Transverse colon (tissue), 4 donors: Measurements from ENCODE around the gene SHF. TPM values are rescaled to one million over a fixed set of nuclear protein-coding genes. Genes with fewer than 3 reads are reported as not detected.

Source experiments
- DNase-seq: peaks from one replicate; pipeline ENCODE4 v3.0.0-alpha.2; 2019
- H3K27ac ChIP-seq, 4 donors: fragments of 200-600 bp; sonication (generic); 2 replicates each; pipeline ENCODE4 v1.5.1; 2016 to 2018; ENCODE audit warnings: inconsistent platforms in 4 of 4
- H3K27me3 ChIP-seq: fragments of 200-600 bp; sonication (generic); 2 replicates; pipeline ENCODE4 v1.5.1; 2017; ENCODE audit warnings: inconsistent platforms
- H3K36me3 ChIP-seq, 4 donors: fragments of 200-600 bp; sonication (generic); 2 replicates each; pipeline ENCODE4 v1.5.1; 2017 to 2019; ENCODE audit warnings: inconsistent platforms in 4 of 4
- H3K4me1 ChIP-seq, 4 donors: fragments of 200-600 bp; sonication (generic); 2 replicates each; pipeline ENCODE4 v1.5.1; 2017 to 2020; ENCODE audit warnings: inconsistent platforms in 4 of 4
- H3K4me3 ChIP-seq, 4 donors: fragments of 200-600 bp; sonication (generic); 1 replicate in 1 of 4; 2 replicates in 3 of 4; pipeline versions ENCODE4 v1.5.1 to v1.6.1; 2017 to 2019; ENCODE audit warnings: inconsistent platforms in 4 of 4
- H3K9me3 ChIP-seq, 2 donors: fragments of 200-600 bp; sonication (generic); 2 replicates each; pipeline ENCODE4 v1.5.1; 2017 to 2019; ENCODE audit warnings: inconsistent platforms in 2 of 2
- EP300 ChIP-seq: sonication (generic); formaldehyde crosslinking; IDR thresholded peaks from one replicate; pipeline ENCODE4 v1.6.1; 2017; ENCODE audit warnings: antibody characterized with exemption, low read depth
- POLR2A ChIP-seq: fragments of 450-650 bp; IDR thresholded peaks from one replicate; pipeline ENCODE4 v1.6.1; 2016; ENCODE audit warnings: antibody characterized with exemption, mild to moderate bottlenecking, moderate library complexity
- POLR2AphosphoS5 ChIP-seq, 3 donors: sonication (generic); formaldehyde crosslinking; IDR thresholded peaks; one replicate each; pipeline ENCODE4 v1.6.1; 2016; ENCODE audit warnings: antibody characterized with exemption in 3 of 3
- WGBS, 2 donors: methylation state at CpG; one replicate each; pipeline ENCODE4 v1.1.5; 2018; ENCODE audit warnings: low coverage in 1 of 2; 5-methylcytosine and 5-hydroxymethylcytosine counted together
- in situ Hi-C, 4 donors: fragments of 200-750 bp; cut with MboI; loops; one replicate each; pipeline versions ENCODE4 v1.15.0 to v1.15.1; 2017; ENCODE audit warnings: low sequenced_read_pairs in 3 of 4, low pct_ligation_motif_present in 1 of 4, low pct_unique_long_range_greater_than_20kb in 1 of 4
- intact Hi-C: fragments of 100-400 bp; cut with DNase I; formaldehyde crosslinking; loops from one replicate; pipeline ENCODE4 v1.15.1; 2023; ENCODE audit warnings: low total_unique reads
- total RNA-seq, 4 donors: library from RNA; depleted of rRNA; stranded (reverse); fragments of >200 nt; gene quantifications; one replicate each; pipeline ENCODE4 v1.1.0, GENCODE V29; 2016
- TF ChIP-seq, protein P1 (sequence below), 5 experiments: fragments of 200-600 bp in 3 of 5; fragments of 450-650 bp in 2 of 5; sonication (generic) in 3 of 5; IDR thresholded peaks; 1 replicate in 2 of 5; 2 replicates in 3 of 5; pipeline ENCODE4 v1.5.1; 2016 to 2017; ENCODE audit warnings: antibody characterized with exemption in 5 of 5, inconsistent platforms in 3 of 5, mild to moderate bottlenecking in 2 of 5, moderate library complexity in 1 of 5

The SHF gene
- total RNA-seq, 4 donors from 2014 or later: 3.7 to 9.8 (median 7.4) TPM; not detected in 1

DNA sequence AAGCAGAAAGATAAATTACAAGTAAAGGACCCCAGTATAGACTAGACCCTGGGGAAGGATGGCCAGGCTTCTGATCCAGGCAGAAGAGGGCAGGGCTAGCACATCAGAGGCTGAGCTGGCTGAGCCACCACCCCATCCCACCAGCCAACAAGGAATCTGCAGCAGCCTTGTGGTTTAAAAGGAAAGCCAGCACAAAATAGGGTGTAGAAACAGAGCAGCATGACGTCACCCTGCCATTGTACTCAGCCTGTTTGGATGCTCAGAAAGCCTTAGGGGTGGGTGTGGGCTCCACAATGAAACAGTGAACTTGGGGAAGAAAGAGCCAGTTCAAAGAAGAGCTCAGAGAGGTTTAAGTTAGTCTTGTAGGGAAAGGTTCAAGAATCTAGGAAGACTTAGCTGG, 29.8 kb downstream of the SHF start:
- H3K27ac ChIP-seq: no peak overlapping the region
- TF ChIP-seq POLR2A (no peak), POLR2AphosphoS5 (IDR thresholded peaks at IDR 0.05) (no peak), EP300 (no peak)
- TF ChIP-seq, protein P1, sequence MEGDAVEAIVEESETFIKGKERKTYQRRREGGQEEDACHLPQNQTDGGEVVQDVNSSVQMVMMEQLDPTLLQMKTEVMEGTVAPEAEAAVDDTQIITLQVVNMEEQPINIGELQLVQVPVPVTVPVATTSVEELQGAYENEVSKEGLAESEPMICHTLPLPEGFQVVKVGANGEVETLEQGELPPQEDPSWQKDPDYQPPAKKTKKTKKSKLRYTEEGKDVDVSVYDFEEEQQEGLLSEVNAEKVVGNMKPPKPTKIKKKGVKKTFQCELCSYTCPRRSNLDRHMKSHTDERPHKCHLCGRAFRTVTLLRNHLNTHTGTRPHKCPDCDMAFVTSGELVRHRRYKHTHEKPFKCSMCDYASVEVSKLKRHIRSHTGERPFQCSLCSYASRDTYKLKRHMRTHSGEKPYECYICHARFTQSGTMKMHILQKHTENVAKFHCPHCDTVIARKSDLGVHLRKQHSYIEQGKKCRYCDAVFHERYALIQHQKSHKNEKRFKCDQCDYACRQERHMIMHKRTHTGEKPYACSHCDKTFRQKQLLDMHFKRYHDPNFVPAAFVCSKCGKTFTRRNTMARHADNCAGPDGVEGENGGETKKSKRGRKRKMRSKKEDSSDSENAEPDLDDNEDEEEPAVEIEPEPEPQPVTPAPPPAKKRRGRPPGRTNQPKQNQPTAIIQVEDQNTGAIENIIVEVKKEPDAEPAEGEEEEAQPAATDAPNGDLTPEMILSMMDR (IDR thresholded peaks at IDR 0.05): no peak
- H3K27me3 ChIP-seq: no peaks in the 10 kb centered on the region
- H3K36me3 ChIP-seq: no peaks in the 10 kb centered on the region
- no peak for DNase-seq
- intact Hi-C loops (no loop called here), in situ Hi-C loops (loop anchor here in 2 of 4 donors (25.0 kb wide), 2 partner anchors 229 to 454 kb away; partner anchors contain the start of gene GATM (in 1 of the 2))
- 67 to 76% methylated on average over 1 of the region's 1 CpG for whole genome bisulfite sequencing, 2 donors
- H3K4me1 ChIP-seq: peaks cover 0 to 5% (median 2%) of the 10 kb centered on the region in 4 donors
- no peaks in the 10 kb centered on the region for H3K9me3 ChIP-seq
- H3K4me3 ChIP-seq: no peak overlapping the region

DNA sequence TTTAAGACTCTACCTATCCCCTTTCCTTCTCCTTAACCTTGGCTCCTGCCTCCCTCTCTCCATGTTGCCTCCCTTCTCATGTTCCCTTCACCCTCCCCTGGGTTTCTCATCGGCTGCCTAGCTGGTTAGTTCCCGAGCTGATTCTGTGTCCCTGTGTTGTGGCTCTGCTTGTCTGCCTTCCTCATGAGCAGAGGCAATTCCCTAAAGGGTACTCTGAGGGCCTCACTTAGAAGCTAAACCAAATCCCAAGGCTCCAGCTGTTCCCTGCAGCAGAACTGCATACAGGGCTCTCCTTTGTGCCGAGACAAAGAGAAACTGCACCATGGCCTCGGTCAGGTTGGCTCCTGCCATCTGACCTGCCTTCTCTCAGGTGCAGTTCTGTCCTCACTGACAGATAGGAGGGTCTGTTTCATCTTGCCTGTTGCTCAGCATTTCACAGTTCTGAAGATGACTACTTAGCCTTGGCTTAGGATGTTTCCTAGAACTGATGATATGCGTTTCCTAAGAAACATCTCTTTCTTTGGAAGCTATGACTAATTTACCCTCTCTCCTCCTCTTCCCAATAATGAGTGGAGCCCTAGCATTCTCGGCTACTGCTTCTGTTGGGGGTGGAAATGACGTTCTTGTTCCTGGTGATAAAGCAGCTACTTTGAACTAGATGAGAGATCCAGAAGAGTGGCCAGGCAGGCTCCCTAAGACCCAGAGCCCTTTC, 30.9 kb downstream of the SHF start:
- Histone ChIP-seq H3K36me3 (no peaks in the 10 kb centered on the region), H3K27ac (no peak overlapping the region), H3K4me1 (no peaks in the 10 kb centered on the region), H3K9me3 (no peaks in the 10 kb centered on the region), H3K27me3 (no peaks in the 10 kb centered on the region), H3K4me3 (no peak overlapping the region)
- TF ChIP-seq, protein P1 (IDR thresholded peaks at IDR 0.05): no peak
- TF ChIP-seq POLR2AphosphoS5 (IDR thresholded peaks at IDR 0.05) (no peak), EP300 (no peak), POLR2A (no peak)
- 70 to 87% methylated on average over 4 to 7 of the region's 7 CpGs for WGBS, 2 donors
- intact Hi-C loops: loop anchor here (1.0 kb wide), 1 partner anchor 11 kb away; no protein-coding TSS in a partner anchor
- no peak for DNase-seq
- in situ Hi-C loops: loop anchor here in 2 of 4 donors (25.0 kb wide), 2 partner anchors 230 to 455 kb away; partner anchors contain the start of gene GATM (in 1 of the 2)

DNA sequence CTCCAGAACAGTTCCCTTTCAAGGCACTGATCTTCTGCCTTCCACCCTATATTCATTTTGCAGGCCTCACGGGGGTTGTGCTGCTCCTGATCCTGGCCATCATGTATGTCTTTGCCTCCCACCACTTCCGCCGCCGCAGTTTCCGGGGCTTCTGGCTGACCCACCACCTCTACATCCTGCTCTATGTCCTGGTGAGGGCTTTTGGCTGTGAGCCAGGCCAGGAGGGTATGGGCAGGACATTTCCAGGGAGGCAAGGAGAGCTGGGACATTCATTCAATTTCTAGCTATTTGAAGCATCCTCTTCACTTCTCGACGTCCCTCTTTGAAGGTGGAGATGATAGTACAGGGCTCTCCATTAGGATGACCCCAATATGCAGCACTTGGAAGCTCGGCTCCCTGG, 32.0 kb downstream of the SHF start:
- H3K36me3 ChIP-seq: no peaks in the 10 kb centered on the region
- WGBS, 2 donors: 79% methylated on average over 8 of the region's 8 CpGs; no CpG with 5 or more reads in 1 of the 2 donors
- H3K9me3 ChIP-seq: no peaks in the 10 kb centered on the region
- H3K4me1 ChIP-seq: no peaks in the 10 kb centered on the region
- intact Hi-C loops: loop anchor here (1.0 kb wide), 1 partner anchor 9 kb away; no protein-coding TSS in a partner anchor
- no peak for DNase-seq
- no peak overlapping the region for H3K4me3 ChIP-seq
- no peak for TF ChIP-seq EP300
- TF ChIP-seq, protein P1 (IDR thresholded peaks at IDR 0.05): no peak
- TF ChIP-seq POLR2A: no peak
- no peaks in the 10 kb centered on the region for H3K27me3 ChIP-seq
- no peak overlapping the region for H3K27ac ChIP-seq
- in situ Hi-C loops: loop anchor here in 2 of 4 donors (25.0 kb wide), 2 partner anchors 232 to 457 kb away; partner anchors contain the start of gene GATM (in 1 of the 2)

DNA sequence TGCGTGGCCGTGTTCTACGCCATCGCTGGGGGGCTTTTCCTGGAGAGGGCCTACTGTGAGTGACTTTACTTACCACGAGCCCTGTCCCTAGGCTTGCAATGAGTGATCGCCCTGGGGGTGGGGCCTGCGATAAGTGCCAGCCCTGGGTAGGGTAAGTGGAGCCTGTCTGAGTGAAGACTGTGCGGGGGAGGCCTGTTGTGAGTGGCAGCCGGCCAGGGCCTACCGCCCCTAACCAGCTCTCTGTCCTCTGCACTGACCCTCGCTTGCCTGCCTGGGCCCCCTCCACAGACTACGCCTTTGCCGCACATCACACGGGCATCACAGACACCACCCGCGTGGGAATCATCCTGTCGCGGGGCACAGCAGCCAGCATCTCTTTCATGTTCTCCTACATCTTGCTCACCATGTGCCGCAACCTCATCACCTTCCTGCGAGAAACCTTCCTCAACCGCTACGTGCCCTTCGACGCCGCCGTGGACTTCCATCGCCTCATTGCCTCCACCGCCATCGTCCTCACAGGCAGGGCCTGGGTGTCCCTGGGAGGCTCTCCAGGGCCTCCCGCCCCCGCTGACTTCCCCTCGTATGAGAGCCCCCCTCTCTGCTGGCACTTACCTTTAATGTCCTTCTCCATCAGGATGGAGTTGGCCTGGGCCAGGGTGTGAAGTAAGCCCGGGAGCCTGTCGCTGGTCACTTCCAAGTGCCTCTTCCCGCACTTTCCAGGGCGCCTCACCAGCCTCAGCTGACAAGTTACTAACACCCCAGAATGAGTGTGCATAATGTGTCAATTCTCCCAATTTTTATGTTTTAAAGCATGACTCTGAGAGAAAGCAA, 35.6 kb downstream of the SHF start:
- Histone ChIP-seq H3K4me3 (no peak overlapping the region), H3K27ac (no peak overlapping the region), H3K4me1 (no peaks in the 10 kb centered on the region), H3K9me3 (no peaks in the 10 kb centered on the region), H3K27me3 (no peaks in the 10 kb centered on the region), H3K36me3 (no peaks in the 10 kb centered on the region)
- intact Hi-C loops (no loop called here), in situ Hi-C loops (loop anchor here in 2 of 4 donors (25.0 kb wide), 2 partner anchors 235 to 460 kb away; partner anchors contain the start of gene GATM (in 1 of the 2))
- TF ChIP-seq, protein P1 (IDR thresholded peaks at IDR 0.05): no peak
- TF ChIP-seq POLR2AphosphoS5 (IDR thresholded peaks at IDR 0.05) (no peak), EP300 (no peak), POLR2A (no peak)
- WGBS, 2 donors: 94% methylated on average over 36 of the region's 36 CpGs; no CpG with 5 or more reads in 1 of the 2 donors
- no peak for DNase-seq
